SK-N-MC (cell line): Measurements from ENCODE around the gene ZNF431.

Source experiments
- DNase-seq: peaks from one replicate; pipeline ENCODE4 v3.0.0-alpha.2; 2011; ENCODE audit warnings: low read depth, low spot score
- H3K27ac ChIP-seq: fragments of 200-600 bp; sonication (generic); 2 replicates; pipeline ENCODE4 v1.5.1; 2016; ENCODE audit warnings: mixed run types
- H3K36me3 ChIP-seq: fragments of 200-600 bp; sonication (generic); 2 replicates; pipeline ENCODE4 v1.6.1; 2017; ENCODE audit warnings: antibody characterized with exemption, low read length, mixed read lengths; ENCODE audit not compliant: insufficient read depth
- H3K4me3 ChIP-seq: fragments of 200-600 bp; sonication (generic); 2 replicates; pipeline ENCODE4 v1.5.1; 2016
- H3K9ac ChIP-seq: fragments of 200-600 bp; sonication (generic); 2 replicates; pipeline ENCODE4 v1.8.0; 2017; ENCODE audit warnings: mixed run types, mixed read lengths; ENCODE audit not compliant: insufficient read length
- H3K9me3 ChIP-seq: fragments of 200-600 bp; sonication (generic); 2 replicates; pipeline ENCODE4 v1.6.1; 2017; ENCODE audit warnings: low read depth, mild to moderate bottlenecking, antibody characterized with exemption, low read length, moderate library complexity, mixed read lengths
- EZH2 ChIP-seq: fragments of 200-600 bp; sonication (generic); IDR thresholded peaks from one replicate; pipeline ENCODE4 v1.6.1; 2017; ENCODE audit warnings: antibody characterized with exemption
- FOXP2 ChIP-seq: optimal IDR thresholded peaks from 2 replicates; pipeline ENCODE3; 2011; ENCODE audit warnings: mild to moderate bottlenecking, moderate library complexity; ENCODE audit not compliant: insufficient read depth; ENCODE audit errors: extremely low read length, control extremely low read depth
- POLR2AphosphoS5 ChIP-seq: IDR thresholded peaks from 2 replicates; pipeline ENCODE4 v1.6.1; 2012; ENCODE audit warnings: mild to moderate bottlenecking, low read depth, low read length, borderline replicate concordance

The ZNF431 gene

GRCh38 chr19:21141787-21142464 is at the start of gene ZNF431:
ZNF431 (plus strand) TSS chr19:21142040; CDS start chr19:21142184, 144 bp downstream.
- TF ChIP-seq FOXP2 (no peak), POLR2AphosphoS5 (peak; percentile 81)
- Histone ChIP-seq H3K4me3 (peak within 1 kb of the TSS; percentile 75), H3K9ac (peak within 1 kb of the TSS; percentile 68), H3K36me3 (peaks cover 38% of the 10 kb centered on the region), H3K9me3 (peaks cover 4% of the 10 kb centered on the region), H3K27ac (no peak within 1 kb of the TSS)
- peak; percentile 48 for DNase-seq

- H3K27ac ChIP-seq = no peak overlapping the region
- no peaks in the 10 kb centered on the region for H3K9me3 ChIP-seq
- peaks cover 8% of the 10 kb centered on the region for H3K36me3 ChIP-seq
- TF ChIP-seq EZH2 = no peak
- no peak for TF ChIP-seq POLR2AphosphoS5
- TF ChIP-seq FOXP2 = no peak
- no peak overlapping the region for H3K9ac ChIP-seq
- no peak overlapping the region for H3K4me3 ChIP-seq
- DNase-seq = no peak
Observed at GRCh38 chr19:21092109-21092508, 49.7 kb upstream of the ZNF431 start.

- Histone ChIP-seq H3K27ac (no peak overlapping the region), H3K9me3 (no peaks in the 10 kb centered on the region), H3K9ac (no peak overlapping the region), H3K36me3 (peaks cover 8% of the 10 kb centered on the region; the same call in 1 of the 2 replicates), H3K4me3 (no peak overlapping the region)
- no peak for TF ChIP-seq FOXP2
- TF ChIP-seq POLR2AphosphoS5 = no peak
- no peak for DNase-seq
Observed at GRCh38 chr19:21094347-21095025, 47.4 kb upstream of the ZNF431 start.

- peaks cover 12% of the 10 kb centered on the region; the same call in 1 of the 2 replicates for H3K36me3 ChIP-seq
- H3K9me3 ChIP-seq = no peaks in the 10 kb centered on the region
- TF ChIP-seq FOXP2 (no peak), EZH2 (no peak), POLR2AphosphoS5 (no peak)
- no peak overlapping the region for H3K27ac ChIP-seq
- no peak for DNase-seq
- no peak overlapping the region for H3K4me3 ChIP-seq
- H3K9ac ChIP-seq = no peak overlapping the region
Observed at GRCh38 chr19:21098291-21098690, 43.5 kb upstream of the ZNF431 start.

- no peaks in the 10 kb centered on the region for H3K9me3 ChIP-seq
- DNase-seq = no peak
- H3K4me3 ChIP-seq = no peak overlapping the region
- peaks cover 14% of the 10 kb centered on the region; the same call in 1 of the 2 replicates for H3K36me3 ChIP-seq
- H3K9ac ChIP-seq = no peak overlapping the region
- no peak overlapping the region for H3K27ac ChIP-seq
- TF ChIP-seq FOXP2 (no peak), POLR2AphosphoS5 (no peak), EZH2 (no peak)
Observed at GRCh38 chr19:21101521-21102242, 40.2 kb upstream of the ZNF431 start.

GRCh38 chr19:21109116-21109515 is 32.7 kb upstream of the ZNF431 start:
- no peak for DNase-seq
- no peak overlapping the region for H3K9ac ChIP-seq
- no peak overlapping the region for H3K4me3 ChIP-seq
- no peaks in the 10 kb centered on the region; the same call in 1 of the 2 replicates for H3K9me3 ChIP-seq
- TF ChIP-seq POLR2AphosphoS5 (no peak), FOXP2 (no peak), EZH2 (no peak)
- H3K27ac ChIP-seq = no peak overlapping the region
- peaks cover 8% of the 10 kb centered on the region; the same call in 1 of the 2 replicates for H3K36me3 ChIP-seq

GRCh38 chr19:21110183-21110582 is 31.7 kb upstream of the ZNF431 start:
- Histone ChIP-seq H3K27ac (no peak overlapping the region), H3K9ac (no peak overlapping the region), H3K36me3 (peaks cover 7% of the 10 kb centered on the region; the same call in 1 of the 2 replicates), H3K9me3 (no peaks in the 10 kb centered on the region; the same call in 1 of the 2 replicates), H3K4me3 (no peak overlapping the region)
- no peak for DNase-seq
- TF ChIP-seq FOXP2 (no peak), POLR2AphosphoS5 (no peak), EZH2 (no peak)

GRCh38 chr19:21115430-21115829 is 26.4 kb upstream of the ZNF431 start:
- Histone ChIP-seq H3K27ac (no peak overlapping the region), H3K9ac (no peak overlapping the region), H3K9me3 (no peaks in the 10 kb centered on the region; the same call in none of the 2 replicates), H3K36me3 (peaks cover 21% of the 10 kb centered on the region), H3K4me3 (no peak overlapping the region)
- no peak for TF ChIP-seq FOXP2
- no peak for TF ChIP-seq EZH2
- no peak for TF ChIP-seq POLR2AphosphoS5
- no peak for DNase-seq
